ENCODE measurements around the gene KPNA3. TPM values are rescaled to one million over a fixed set of nuclear protein-coding genes. Genes with fewer than 3 reads are reported as not detected.
A peak's percentile ranks its signal among the peaks of the same experiment; 100 is the strongest.

KPNA3 gene
- total and polyA plus RNA-seq, 4 donors, result 10.9 to 22.0 (median 16.6) TPM

DNA sequence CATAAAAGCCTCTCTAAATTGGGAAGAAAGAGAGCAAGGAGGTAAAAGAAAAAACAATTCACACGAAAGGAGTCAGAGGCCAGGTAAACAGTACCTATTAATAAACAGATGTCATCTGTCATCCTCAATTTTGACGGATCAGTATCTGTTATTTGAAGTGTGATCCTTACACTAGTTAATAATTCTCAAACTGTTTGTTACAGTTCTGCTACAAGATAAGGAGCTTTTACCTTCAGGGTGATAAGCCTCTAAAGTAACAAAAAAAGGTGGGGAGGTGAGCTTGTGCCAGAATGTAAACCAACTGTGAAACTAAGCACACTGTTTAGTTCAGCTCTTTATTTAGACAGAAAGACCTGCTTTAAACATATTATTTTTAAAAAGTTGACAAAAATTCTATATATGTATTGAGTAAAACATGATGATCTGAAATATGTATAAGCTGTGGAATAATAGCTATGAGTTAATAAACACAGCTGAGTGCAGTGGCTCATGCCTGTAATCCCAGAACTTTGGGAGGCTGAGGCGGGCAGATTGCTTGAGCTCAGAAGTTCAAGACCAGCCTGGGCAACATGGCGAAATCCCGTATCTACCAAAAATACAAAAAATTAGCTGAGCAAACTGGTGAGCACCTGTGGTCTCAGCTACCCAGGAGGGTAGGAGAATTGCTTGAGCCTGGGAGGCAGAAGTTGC lies 52.8 kb downstream of the KPNA3 start:
- Histone ChIP-seq H3K27me3 (ENCODE audit: control insufficient read depth in 4 of 4, insufficient read depth in 4 of 4, low read length in 3 of 4) (no peaks in the 10 kb centered on the region), H3K9ac (ENCODE audit: low read depth in 1 of 2, low read length in 2 of 2) (no peak overlapping the region), H3K9me3 (ENCODE audit: control insufficient read depth in 4 of 4, low read length in 3 of 4) (no peaks in the 10 kb centered on the region), H3K4me3 (ENCODE audit: low read depth in 1 of 3, low read length in 3 of 3) (no peak overlapping the region), H3K27ac (ENCODE audit: low read depth in 1 of 2, low read length in 2 of 2) (no peak overlapping the region), H3K36me3 (ENCODE audit: control insufficient read depth in 4 of 4, insufficient read depth in 3 of 4, low read depth in 1 of 4, low read length in 3 of 4) (no peaks in the 10 kb centered on the region), H3K4me1 (ENCODE audit: control insufficient read depth in 4 of 4, insufficient read depth in 4 of 4, low read length in 3 of 4) (peaks cover 0 to 15% (median 1%) of the 10 kb centered on the region in 4 donors)
- no peak for DNase-seq (ENCODE audit: low spot score)
- WGBS, result 68% methylated on average over 5 of the region's 5 CpGs
- TF ChIP-seq EGR1 (IDR thresholded peaks at IDR 0.05; ENCODE audit: low read depth in 2 of 2), result no peak
- TF ChIP-seq NR2F2 (IDR thresholded peaks at IDR 0.05), result no peak
- TF ChIP-seq FOXA2 (IDR thresholded peaks at IDR 0.05), result no peak
- no peak for TF ChIP-seq YY1 (IDR thresholded peaks at IDR 0.05)
- no peak for TF ChIP-seq RXRA (IDR thresholded peaks at IDR 0.05)
- TF ChIP-seq REST (IDR thresholded peaks at IDR 0.05), result no peak
- no peak for TF ChIP-seq SP1 (IDR thresholded peaks at IDR 0.05)
- no peak for TF ChIP-seq HNF4G (IDR thresholded peaks at IDR 0.05)
- TF ChIP-seq, protein P1, sequence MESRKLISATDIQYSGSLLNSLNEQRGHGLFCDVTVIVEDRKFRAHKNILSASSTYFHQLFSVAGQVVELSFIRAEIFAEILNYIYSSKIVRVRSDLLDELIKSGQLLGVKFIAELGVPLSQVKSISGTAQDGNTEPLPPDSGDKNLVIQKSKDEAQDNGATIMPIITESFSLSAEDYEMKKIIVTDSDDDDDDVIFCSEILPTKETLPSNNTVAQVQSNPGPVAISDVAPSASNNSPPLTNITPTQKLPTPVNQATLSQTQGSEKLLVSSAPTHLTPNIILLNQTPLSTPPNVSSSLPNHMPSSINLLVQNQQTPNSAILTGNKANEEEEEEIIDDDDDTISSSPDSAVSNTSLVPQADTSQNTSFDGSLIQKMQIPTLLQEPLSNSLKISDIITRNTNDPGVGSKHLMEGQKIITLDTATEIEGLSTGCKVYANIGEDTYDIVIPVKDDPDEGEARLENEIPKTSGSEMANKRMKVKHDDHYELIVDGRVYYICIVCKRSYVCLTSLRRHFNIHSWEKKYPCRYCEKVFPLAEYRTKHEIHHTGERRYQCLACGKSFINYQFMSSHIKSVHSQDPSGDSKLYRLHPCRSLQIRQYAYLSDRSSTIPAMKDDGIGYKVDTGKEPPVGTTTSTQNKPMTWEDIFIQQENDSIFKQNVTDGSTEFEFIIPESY (IDR thresholded peaks at IDR 0.05), result no peak
- TF ChIP-seq JUND (IDR thresholded peaks at IDR 0.05), result no peak
- no peak for TF ChIP-seq HNF4A (conservative IDR thresholded peaks at IDR 0.05)
- TF ChIP-seq, protein P2, sequence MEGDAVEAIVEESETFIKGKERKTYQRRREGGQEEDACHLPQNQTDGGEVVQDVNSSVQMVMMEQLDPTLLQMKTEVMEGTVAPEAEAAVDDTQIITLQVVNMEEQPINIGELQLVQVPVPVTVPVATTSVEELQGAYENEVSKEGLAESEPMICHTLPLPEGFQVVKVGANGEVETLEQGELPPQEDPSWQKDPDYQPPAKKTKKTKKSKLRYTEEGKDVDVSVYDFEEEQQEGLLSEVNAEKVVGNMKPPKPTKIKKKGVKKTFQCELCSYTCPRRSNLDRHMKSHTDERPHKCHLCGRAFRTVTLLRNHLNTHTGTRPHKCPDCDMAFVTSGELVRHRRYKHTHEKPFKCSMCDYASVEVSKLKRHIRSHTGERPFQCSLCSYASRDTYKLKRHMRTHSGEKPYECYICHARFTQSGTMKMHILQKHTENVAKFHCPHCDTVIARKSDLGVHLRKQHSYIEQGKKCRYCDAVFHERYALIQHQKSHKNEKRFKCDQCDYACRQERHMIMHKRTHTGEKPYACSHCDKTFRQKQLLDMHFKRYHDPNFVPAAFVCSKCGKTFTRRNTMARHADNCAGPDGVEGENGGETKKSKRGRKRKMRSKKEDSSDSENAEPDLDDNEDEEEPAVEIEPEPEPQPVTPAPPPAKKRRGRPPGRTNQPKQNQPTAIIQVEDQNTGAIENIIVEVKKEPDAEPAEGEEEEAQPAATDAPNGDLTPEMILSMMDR (IDR thresholded peaks at IDR 0.05; ENCODE audit: low read depth, low read length, missing input control), result no peak
- TF ChIP-seq RAD21 (IDR thresholded peaks at IDR 0.05), result no peak

DNA sequence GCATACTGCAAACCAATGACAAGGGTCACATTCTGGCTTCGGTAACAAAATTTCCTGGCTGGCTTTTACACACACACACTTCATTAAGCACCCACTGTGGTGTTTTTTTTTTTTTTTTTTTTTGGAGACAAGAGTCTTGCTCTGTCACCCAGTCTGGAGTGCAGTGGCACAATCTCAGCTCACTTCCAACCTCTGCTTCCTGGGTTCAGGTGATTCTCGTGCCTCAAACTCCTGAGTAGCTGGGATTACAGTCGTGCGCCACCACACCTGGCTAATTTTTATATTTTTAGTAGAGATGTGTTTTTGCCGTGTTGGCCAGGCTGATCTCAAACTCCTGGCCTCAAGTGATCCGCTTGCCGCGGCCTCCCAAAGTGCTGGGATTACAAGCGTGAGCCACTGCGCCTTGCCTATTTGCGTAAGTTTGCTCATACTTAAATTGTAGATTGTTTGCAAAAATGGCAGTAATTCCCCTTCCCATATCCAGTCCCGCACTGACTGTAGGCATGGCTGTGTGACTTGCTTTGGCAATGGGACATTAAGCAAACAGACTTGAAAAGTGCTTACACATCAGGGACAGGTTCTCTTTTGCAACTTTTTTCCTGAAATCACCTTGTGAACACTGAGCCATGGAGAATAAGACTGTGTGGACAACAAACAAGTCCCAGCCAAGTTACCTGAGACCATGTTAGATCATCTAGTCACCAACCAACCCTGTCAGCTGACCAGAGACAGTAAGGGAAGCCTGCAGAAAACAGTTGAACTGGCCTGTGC lies 59.1 kb downstream of the KPNA3 start:
- H3K9ac ChIP-seq (ENCODE audit: low read depth in 1 of 2, low read length in 2 of 2), result peak overlapping the region in 1 of 2 donors; percentile 21
- peak; percentile 54 to 56 for TF ChIP-seq RXRA (IDR thresholded peaks at IDR 0.05)
- TF ChIP-seq, protein P1 (IDR thresholded peaks at IDR 0.05), result no peak
- no peak for TF ChIP-seq HNF4G (IDR thresholded peaks at IDR 0.05)
- no peak for TF ChIP-seq EGR1 (IDR thresholded peaks at IDR 0.05; ENCODE audit: low read depth in 2 of 2)
- TF ChIP-seq FOXA2 (IDR thresholded peaks at IDR 0.05), result no peak
- peak; percentile 81 for TF ChIP-seq YY1 (IDR thresholded peaks at IDR 0.05)
- TF ChIP-seq JUND (IDR thresholded peaks at IDR 0.05), result peak; percentile 28 to 53
- peak in 1 of 2 donors; percentile 50 for TF ChIP-seq RAD21 (IDR thresholded peaks at IDR 0.05)
- TF ChIP-seq SP1 (IDR thresholded peaks at IDR 0.05), result peak; percentile 49
- peak; percentile 34 for TF ChIP-seq MAX (IDR thresholded peaks at IDR 0.05)
- TF ChIP-seq HNF4A (conservative IDR thresholded peaks at IDR 0.05), result peak; percentile 48 to 56
- H3K36me3 ChIP-seq (ENCODE audit: control insufficient read depth in 4 of 4, insufficient read depth in 3 of 4, low read depth in 1 of 4, low read length in 3 of 4), result peaks cover 0 to 5% (median under 1%) of the 10 kb centered on the region in 4 donors
- H3K9me3 ChIP-seq (ENCODE audit: control insufficient read depth in 4 of 4, low read length in 3 of 4), result no peaks in the 10 kb centered on the region
- DNase-seq (ENCODE audit: low spot score), result no peak
- peak overlapping the region; percentile 73 to 80 for H3K27ac ChIP-seq (ENCODE audit: low read depth in 1 of 2, low read length in 2 of 2)
- 42% methylated on average over 12 of the region's 12 CpGs for WGBS
- no peak overlapping the region for H3K4me3 ChIP-seq (ENCODE audit: low read depth in 1 of 3, low read length in 3 of 3)
- no peaks in the 10 kb centered on the region for H3K27me3 ChIP-seq (ENCODE audit: control insufficient read depth in 4 of 4, insufficient read depth in 4 of 4, low read length in 3 of 4)
- H3K4me1 ChIP-seq (ENCODE audit: control insufficient read depth in 4 of 4, insufficient read depth in 4 of 4, low read length in 3 of 4), result peaks cover 0 to 19% (median 6%) of the 10 kb centered on the region in 4 donors

Data from liver (tissue), 9 donors.